GM18861 (cell line): ENCODE data around the gene BGLAP.
A peak's percentile ranks its signal among the peaks of the same experiment; 100 is the strongest.

Experiments used
- ATAC-seq: cut with Tn5 transposase; IDR thresholded peaks from one replicate; pipeline ENCODE4 v1.9.1; 2021; ENCODE audit not compliant: unreplicated experiment

Gene BGLAP

DNA sequence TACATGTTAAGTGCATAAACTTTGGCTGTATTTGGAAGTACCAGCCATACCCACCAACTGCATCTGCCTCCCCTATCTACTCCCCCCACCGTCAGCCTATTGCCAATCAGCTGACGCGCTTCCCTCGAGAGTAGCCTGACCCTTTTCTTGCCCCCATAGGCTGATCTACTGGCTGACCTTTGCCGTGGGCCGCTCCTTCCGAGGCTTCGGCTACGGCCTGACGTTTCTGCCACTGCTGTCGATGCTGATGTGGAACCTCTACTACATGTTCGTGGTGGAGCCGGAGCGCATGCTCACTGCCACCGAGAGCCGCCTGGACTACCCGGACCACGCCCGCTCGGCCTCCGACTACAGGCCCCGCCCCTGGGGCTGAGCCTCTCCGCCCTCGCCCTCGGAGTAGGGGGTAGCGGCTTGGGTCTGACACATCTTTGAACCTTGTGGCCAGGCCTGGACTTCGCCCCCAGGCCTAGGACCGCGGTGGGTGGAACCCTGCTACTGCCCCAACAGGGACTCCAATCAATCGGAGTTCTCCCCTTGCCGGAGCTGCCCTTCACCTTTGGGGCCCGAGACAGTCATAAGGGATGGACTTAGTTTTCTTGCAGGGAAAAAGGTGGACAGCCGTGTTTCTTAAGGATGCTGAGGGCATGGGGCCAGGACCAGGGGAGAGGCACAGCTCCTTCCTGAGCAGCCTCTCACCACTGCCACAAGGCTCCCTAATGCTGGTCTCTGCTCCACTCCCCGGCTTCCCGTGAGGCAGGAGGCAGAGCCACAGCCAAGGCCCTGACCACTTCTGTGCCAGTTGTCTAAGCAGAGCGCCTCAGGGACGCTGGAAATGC, 49.5 kb downstream of the BGLAP start:
- ATAC-seq, result peak; percentile 62
